SK-N-SH treated with all-trans-retinoic acid at 6 μM for 48 hours (cell line): ENCODE results near the gene TMEM91.

Source experiments
- ATAC-seq: fragments of 200-7000 bp; cut with Tn5 transposase; 3 replicates; pipeline ENCODE4 v1.9.1; 2020; ENCODE audit warnings: mild to moderate bottlenecking, moderate library complexity
- ARNTL ChIP-seq: fragments of 450-650 bp; formaldehyde crosslinking; IDR thresholded peaks from 2 replicates; pipeline ENCODE4 v1.5.0; 2020; ENCODE audit warnings: low read depth, mild to moderate bottlenecking, moderate library complexity, borderline replicate concordance
- CREB5 ChIP-seq: fragments of 250-450 bp; sonication (Bioruptor Pico); IDR thresholded peaks from 2 replicates; pipeline ENCODE4 v1.5.1; 2020; ENCODE audit warnings: low read depth, mild to moderate bottlenecking, moderate library complexity
- CSDC2 ChIP-seq: fragments of 250-450 bp; sonication (Bioruptor Pico); IDR thresholded peaks from 2 replicates; pipeline ENCODE4 v1.5.0; 2020; ENCODE audit warnings: mild to moderate bottlenecking, moderate library complexity
- GLIS3 ChIP-seq: fragments of 250-450 bp; sonication (Bioruptor Pico); IDR thresholded peaks from 2 replicates; pipeline ENCODE4 v1.5.0; 2020; ENCODE audit warnings: mild to moderate bottlenecking, moderate library complexity
- ISL1 ChIP-seq: fragments of 250-450 bp; sonication (Bioruptor Pico); IDR thresholded peaks from 2 replicates; pipeline ENCODE4 v2.1.2; 2022; ENCODE audit warnings: mild to moderate bottlenecking, moderate library complexity
- OSR1 ChIP-seq: fragments of 250-450 bp; sonication (Bioruptor Pico); IDR thresholded peaks from 2 replicates; pipeline ENCODE4 v1.8.0; 2022; ENCODE audit warnings: moderate library complexity, mild to moderate bottlenecking, inconsistent platforms
- POU6F1 ChIP-seq: fragments of 250-450 bp; sonication (Bioruptor Pico); IDR thresholded peaks from 2 replicates; pipeline ENCODE4 v1.8.0; 2021; ENCODE audit warnings: low read depth, mild to moderate bottlenecking, moderate library complexity, borderline replicate concordance
- RARB ChIP-seq: fragments of 250-450 bp; sonication (Bioruptor Pico); IDR thresholded peaks from 2 replicates; pipeline ENCODE4 v1.8.0; 2021; ENCODE audit warnings: mild to moderate bottlenecking, moderate library complexity
- SNAI2 ChIP-seq: fragments of 250-450 bp; sonication (Bioruptor Pico); IDR thresholded peaks from 2 replicates; pipeline ENCODE4 v1.5.0; 2020; ENCODE audit warnings: mild to moderate bottlenecking, moderate library complexity
- TCF4 ChIP-seq: fragments of 250-450 bp; sonication (Bioruptor Pico); IDR thresholded peaks from 2 replicates; pipeline ENCODE4 v1.8.0; 2021; ENCODE audit warnings: mild to moderate bottlenecking, moderate library complexity, borderline replicate concordance
- TOX ChIP-seq: fragments of 250-450 bp; sonication (Bioruptor Pico); IDR thresholded peaks from 2 replicates; pipeline ENCODE4 v1.8.0; 2021; ENCODE audit warnings: mild to moderate bottlenecking, moderate library complexity, borderline replicate concordance
- TSHZ2 ChIP-seq: fragments of 250-450 bp; sonication (Bioruptor Pico); IDR thresholded peaks from 2 replicates; pipeline ENCODE4 v1.5.0; 2020; ENCODE audit warnings: mild to moderate bottlenecking, moderate library complexity
- ZC3H10 ChIP-seq: fragments of 250-450 bp; sonication (Bioruptor Pico); IDR thresholded peaks from 2 replicates; pipeline ENCODE4 v1.5.1; 2021; ENCODE audit warnings: mild to moderate bottlenecking, moderate library complexity
- ZFP3 ChIP-seq: fragments of 250-450 bp; sonication (Bioruptor Pico); IDR thresholded peaks from 2 replicates; pipeline ENCODE4 v1.5.0; 2020; ENCODE audit warnings: mild to moderate bottlenecking, moderate library complexity
- ZNF565 ChIP-seq: fragments of 450-650 bp; formaldehyde crosslinking; conservative IDR thresholded peaks from 2 replicates; pipeline ENCODE4 v1.5.0; 2020; ENCODE audit warnings: low read depth, mild to moderate bottlenecking, moderate library complexity
- ZNF70 ChIP-seq: fragments of 450-650 bp; formaldehyde crosslinking; IDR thresholded peaks from 2 replicates; pipeline ENCODE4 v1.5.0; 2020; ENCODE audit warnings: mild to moderate bottlenecking, moderate library complexity
- ZNF8 ChIP-seq: fragments of 450-650 bp; formaldehyde crosslinking; IDR thresholded peaks from 2 replicates; pipeline ENCODE4 v1.5.0; 2020; ENCODE audit warnings: mild to moderate bottlenecking, moderate library complexity

TMEM91 gene

GRCh38 chr19:41399091-41399490 lies 22.8 kb downstream of the TMEM91 start:
- no peak for TF ChIP-seq ZNF565 (CRISPR knock-in tag)
- TF ChIP-seq TOX (CRISPR knock-in tag) = no peak
- TF ChIP-seq ISL1 (CRISPR knock-in tag) = no peak
- no peak for TF ChIP-seq GLIS3 (CRISPR knock-in tag)
- TF ChIP-seq POU6F1 = no peak
- TF ChIP-seq CREB5 (CRISPR knock-in tag) = no peak
- TF ChIP-seq TSHZ2 (CRISPR knock-in tag) = no peak
- TF ChIP-seq TCF4 = no peak
- no peak for TF ChIP-seq ZNF70 (CRISPR knock-in tag)
- no peak for ATAC-seq

GRCh38 chr19:41399525-41399924 lies 23.2 kb downstream of the TMEM91 start:
- TF ChIP-seq CSDC2 (CRISPR knock-in tag) (no peak), SNAI2 (no peak), ZNF8 (CRISPR knock-in tag) (no peak), ARNTL (CRISPR knock-in tag) (no peak), POU6F1 (no peak), CREB5 (CRISPR knock-in tag) (no peak), ZC3H10 (CRISPR knock-in tag) (no peak)

GRCh38 chr19:41401483-41401882 lies 25.1 kb downstream of the TMEM91 start:
- no peak for ATAC-seq
- TF ChIP-seq RARB (CRISPR knock-in tag) = no peak

More at GRCh38 chr19:41399525-41399924, 23.2 kb downstream of the TMEM91 start:
- no peak for ATAC-seq

- no peak for ATAC-seq
- no peak for TF ChIP-seq ZC3H10 (CRISPR knock-in tag)
- no peak for TF ChIP-seq SNAI2
- no peak for TF ChIP-seq OSR1 (CRISPR knock-in tag)
- TF ChIP-seq ZFP3 = no peak
- TF ChIP-seq ZNF8 (CRISPR knock-in tag) = no peak
- no peak for TF ChIP-seq TSHZ2 (CRISPR knock-in tag)
- TF ChIP-seq, all 23 proteins: peak for 0
Observed at GRCh38 chr19:41402010-41402409, 25.7 kb downstream of the TMEM91 start.
